ENCODE results near the gene ADCY5.

Gene ADCY5

GRCh38 chr3:123458255-123458654 lies 9.4 kb upstream of the ADCY5 start:
- DNase-seq (ENCODE audit: low read depth in 2 of 2), result no peak

GRCh38 chr3:123457841-123458240 lies 9.0 kb upstream of the ADCY5 start:
- DNase-seq (ENCODE audit: low read depth in 2 of 2), result no peak

GRCh38 chr3:123453675-123454074 lies 4.8 kb upstream of the ADCY5 start:
- no peak for DNase-seq (ENCODE audit: low read depth in 2 of 2)

- DNase-seq (ENCODE audit: low read depth in 2 of 2), result no peak
Observed at GRCh38 chr3:123451186-123451585, 2.3 kb upstream of the ADCY5 start.

GRCh38 chr3:123449997-123450604 lies 1.2 kb upstream of the ADCY5 start:
- no peak for DNase-seq (ENCODE audit: low read depth in 2 of 2)

- no peak for DNase-seq (ENCODE audit: low read depth in 2 of 2)
Observed at GRCh38 chr3:123449102-123449996, 459 bp upstream of the ADCY5 start.

GRCh38 chr3:123447749-123448517 lies 957 bp downstream of the ADCY5 start:
- no peak for DNase-seq (ENCODE audit: low read depth in 2 of 2)

- DNase-seq (ENCODE audit: low read depth in 2 of 2), result no peak
Observed at GRCh38 chr3:123447416-123447748, 1.5 kb downstream of the ADCY5 start.

- DNase-seq (ENCODE audit: low read depth in 2 of 2), result no peak
Observed at GRCh38 chr3:123446610-123447109, 2.2 kb downstream of the ADCY5 start.

- DNase-seq (ENCODE audit: low read depth in 2 of 2), result no peak
Observed at GRCh38 chr3:123446210-123446609, 2.7 kb downstream of the ADCY5 start.

GRCh38 chr3:123445702-123446101 lies 3.2 kb downstream of the ADCY5 start:
- no peak for DNase-seq (ENCODE audit: low read depth in 2 of 2)

- DNase-seq (ENCODE audit: low read depth in 2 of 2), result no peak
Observed at GRCh38 chr3:123444744-123445143, 4.1 kb downstream of the ADCY5 start.

GRCh38 chr3:123444023-123444422 lies 4.9 kb downstream of the ADCY5 start:
- DNase-seq (ENCODE audit: low read depth in 2 of 2), result no peak

- DNase-seq (ENCODE audit: low read depth in 2 of 2), result no peak
Observed at GRCh38 chr3:123442908-123443307, 6.0 kb downstream of the ADCY5 start.

- no peak for DNase-seq (ENCODE audit: low read depth in 2 of 2)
Observed at GRCh38 chr3:123442125-123442524, 6.8 kb downstream of the ADCY5 start.

- no peak for DNase-seq (ENCODE audit: low read depth in 2 of 2)
Observed at GRCh38 chr3:123439806-123440580, 8.9 kb downstream of the ADCY5 start.

- no peak for DNase-seq (ENCODE audit: low read depth in 2 of 2)
Observed at GRCh38 chr3:123432832-123433523, 15.9 kb downstream of the ADCY5 start.

- no peak for DNase-seq (ENCODE audit: low read depth in 2 of 2)
Observed at GRCh38 chr3:123431658-123432324, 17.1 kb downstream of the ADCY5 start.

GRCh38 chr3:123431007-123431657 lies 17.8 kb downstream of the ADCY5 start:
- no peak for DNase-seq (ENCODE audit: low read depth in 2 of 2)

GRCh38 chr3:123430266-123430665 lies 18.6 kb downstream of the ADCY5 start:
- DNase-seq (ENCODE audit: low read depth in 2 of 2), result no peak

All from stimulated activated CD8-positive, alpha-beta memory T cell treated with anti-CD3 and anti-CD28 coated beads, Interleukin-7, amount 100 ng/mL, for 1 hour (primary cell).